ENCODE data around the gene ZNF385C. TPM values are rescaled to one million over a fixed set of nuclear protein-coding genes. Genes with fewer than 3 reads are reported as not detected.

ZNF385C gene
- total and polyA plus RNA-seq, 3 donors from 2014 or later: 17.9 to 26.6 (median 21.4) TPM

DNA sequence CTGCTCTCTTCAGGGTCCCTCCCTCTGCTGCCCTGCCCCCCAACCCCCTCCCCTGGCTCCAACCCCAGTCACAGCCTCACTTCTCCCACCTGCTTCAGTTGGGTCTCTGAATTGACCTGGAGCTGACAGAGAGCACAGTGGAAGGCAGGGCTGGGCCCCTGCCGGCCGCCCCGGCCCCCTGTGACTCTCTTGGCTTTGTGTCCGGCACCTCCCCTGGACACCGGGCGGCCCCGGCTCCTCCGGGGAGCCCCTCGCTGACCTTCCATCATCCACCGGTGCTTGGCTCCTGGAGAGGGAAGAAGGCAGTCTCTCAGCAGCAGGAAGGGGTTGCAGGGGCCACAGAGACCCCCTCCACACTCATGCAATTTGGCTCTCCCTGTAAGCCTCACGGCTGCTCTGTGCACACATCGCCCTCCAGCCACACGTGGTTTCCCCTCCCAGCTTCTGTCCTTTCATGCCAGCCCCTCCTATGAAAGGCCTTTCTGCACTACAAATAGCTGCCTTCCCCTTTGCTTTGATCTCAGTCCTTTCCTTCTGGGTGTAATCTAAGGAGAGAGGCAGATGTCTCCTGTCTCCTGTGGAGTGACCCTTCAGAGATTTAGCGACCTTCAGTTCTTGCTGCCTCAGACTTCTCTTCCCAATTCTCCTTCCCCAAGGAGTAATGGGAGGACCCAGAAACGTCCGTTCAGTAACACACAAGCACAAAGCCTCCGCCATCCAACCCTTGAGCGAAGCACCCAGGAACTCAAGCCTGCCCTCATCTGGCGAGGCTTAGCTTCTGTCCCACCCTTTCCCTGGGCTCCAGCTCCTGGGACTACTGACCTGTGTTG, 70.1 kb downstream of the ZNF385C start:
- Histone ChIP-seq H3K9me3 (no peaks in the 10 kb centered on the region), H3K27ac (no peak overlapping the region), H3K36me3 (ENCODE audit: low read depth, missing control alignments) (no peaks in the 10 kb centered on the region), H3K4me3 (no peak overlapping the region), H3K4me1 (peaks cover 19% of the 10 kb centered on the region), H3K27me3 (no peaks in the 10 kb centered on the region)
- no peak for DNase-seq
- TF ChIP-seq POLR2A (IDR thresholded peaks at IDR 0.05): no peak
- TF ChIP-seq, protein P1, sequence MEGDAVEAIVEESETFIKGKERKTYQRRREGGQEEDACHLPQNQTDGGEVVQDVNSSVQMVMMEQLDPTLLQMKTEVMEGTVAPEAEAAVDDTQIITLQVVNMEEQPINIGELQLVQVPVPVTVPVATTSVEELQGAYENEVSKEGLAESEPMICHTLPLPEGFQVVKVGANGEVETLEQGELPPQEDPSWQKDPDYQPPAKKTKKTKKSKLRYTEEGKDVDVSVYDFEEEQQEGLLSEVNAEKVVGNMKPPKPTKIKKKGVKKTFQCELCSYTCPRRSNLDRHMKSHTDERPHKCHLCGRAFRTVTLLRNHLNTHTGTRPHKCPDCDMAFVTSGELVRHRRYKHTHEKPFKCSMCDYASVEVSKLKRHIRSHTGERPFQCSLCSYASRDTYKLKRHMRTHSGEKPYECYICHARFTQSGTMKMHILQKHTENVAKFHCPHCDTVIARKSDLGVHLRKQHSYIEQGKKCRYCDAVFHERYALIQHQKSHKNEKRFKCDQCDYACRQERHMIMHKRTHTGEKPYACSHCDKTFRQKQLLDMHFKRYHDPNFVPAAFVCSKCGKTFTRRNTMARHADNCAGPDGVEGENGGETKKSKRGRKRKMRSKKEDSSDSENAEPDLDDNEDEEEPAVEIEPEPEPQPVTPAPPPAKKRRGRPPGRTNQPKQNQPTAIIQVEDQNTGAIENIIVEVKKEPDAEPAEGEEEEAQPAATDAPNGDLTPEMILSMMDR (IDR thresholded peaks at IDR 0.05): no peak
- intact Hi-C loops (cut with DNase I; ENCODE audit: low total_unique reads): loop anchor here (10.0 kb wide), 1 partner anchor 63 kb away; the partner anchor contains the start of gene CNP
- 69 to 75% methylated on average over 10 to 19 of the region's 19 CpGs for WGBS, 2 donors

- no peaks in the 10 kb centered on the region for H3K27me3 ChIP-seq
- H3K27ac ChIP-seq: no peak overlapping the region
- H3K4me1 ChIP-seq: peaks cover 19% of the 10 kb centered on the region
- H3K36me3 ChIP-seq (ENCODE audit: low read depth, missing control alignments): no peaks in the 10 kb centered on the region
- TF ChIP-seq, protein P1 (IDR thresholded peaks at IDR 0.05): no peak
- no peak for TF ChIP-seq POLR2A (IDR thresholded peaks at IDR 0.05)
- DNase-seq: no peak
- intact Hi-C loops (cut with DNase I; ENCODE audit: low total_unique reads): loop anchor here (10.0 kb wide), 1 partner anchor 63 kb away; the partner anchor contains the start of gene CNP
- H3K4me3 ChIP-seq: no peak overlapping the region
- H3K9me3 ChIP-seq: no peaks in the 10 kb centered on the region
- 79 to 80% methylated on average over 1 to 5 of the region's 5 CpGs for WGBS, 2 donors
Measured at GRCh38 chr17:42027590-42027889, 70.7 kb downstream of the ZNF385C start.

- no peak for TF ChIP-seq POLR2A (IDR thresholded peaks at IDR 0.05)
- TF ChIP-seq, protein P1 (IDR thresholded peaks at IDR 0.05): no peak
- intact Hi-C loops (cut with DNase I; ENCODE audit: low total_unique reads): loop anchor here (10.0 kb wide), 1 partner anchor 62 kb away; the partner anchor contains the start of gene CNP
- Histone ChIP-seq H3K36me3 (ENCODE audit: low read depth, missing control alignments) (no peaks in the 10 kb centered on the region), H3K27ac (no peak overlapping the region), H3K4me1 (peaks cover 19% of the 10 kb centered on the region), H3K27me3 (no peaks in the 10 kb centered on the region), H3K9me3 (no peaks in the 10 kb centered on the region), H3K4me3 (no peak overlapping the region)
- no peak for DNase-seq
- WGBS, 2 donors: 64 to 69% methylated on average over 17 of the region's 17 CpGs
Measured at GRCh38 chr17:42026857-42027589, 71.2 kb downstream of the ZNF385C start.

DNA sequence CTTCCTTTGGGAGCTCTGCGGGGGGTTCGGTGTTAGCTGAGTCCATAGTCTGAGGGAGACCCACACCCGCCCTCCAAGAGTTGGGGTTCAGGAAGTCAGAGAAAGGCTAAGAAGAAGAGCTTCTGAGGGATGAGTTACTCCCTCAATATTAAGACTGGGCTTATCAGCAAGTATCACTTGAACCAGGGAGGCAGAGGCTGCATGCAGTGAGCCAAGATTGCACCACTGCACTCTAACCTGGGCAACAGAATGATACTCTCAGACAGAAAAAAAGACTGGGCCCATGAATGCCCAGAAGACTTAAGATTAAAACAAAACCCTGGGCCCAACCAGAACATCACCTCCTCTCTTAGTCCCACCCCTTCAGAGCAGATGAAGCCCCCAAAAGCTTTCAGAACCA, 72.3 kb downstream of the ZNF385C start:
- TF ChIP-seq, protein P1 (IDR thresholded peaks at IDR 0.05): no peak
- TF ChIP-seq POLR2A (IDR thresholded peaks at IDR 0.05): no peak
- Histone ChIP-seq H3K9me3 (no peaks in the 10 kb centered on the region), H3K27ac (no peak overlapping the region), H3K27me3 (no peaks in the 10 kb centered on the region), H3K4me1 (peaks cover 26% of the 10 kb centered on the region), H3K36me3 (ENCODE audit: low read depth, missing control alignments) (no peaks in the 10 kb centered on the region), H3K4me3 (no peak overlapping the region)
- 96 to 97% methylated on average over 3 of the region's 3 CpGs for WGBS, 2 donors
- intact Hi-C loops (cut with DNase I; ENCODE audit: low total_unique reads): loop anchor here (10.0 kb wide), 1 partner anchor 61 kb away; the partner anchor contains the start of gene CNP
- DNase-seq: no peak

Measured in testis (tissue), 3 donors.